T-helper 2 cell treated with Interferon-gamma antibody and Interleukin-4, amounts not matched to agents 5 μg/mL and 100 μg/mL, for 36 hours (primary cell): ENCODE measurements around the gene UTRN.
A peak's percentile ranks its signal among the peaks of the same experiment; 100 is the strongest.

Experiments
- DNase-seq: peaks from one replicate; pipeline ENCODE4 v3.0.0; 2021; ENCODE audit warnings: low spot score
- H3K27ac Mint-ChIP-seq: one replicate; pipeline ENCODE4 v1.8.0; 2021; ENCODE audit warnings: mild to moderate bottlenecking, mixed read lengths
- H3K27me3 Mint-ChIP-seq: one replicate; pipeline ENCODE4 v1.8.0; 2021; ENCODE audit warnings: low read depth, mixed read lengths
- H3K36me3 Mint-ChIP-seq: one replicate; pipeline ENCODE4 v1.8.0; 2021; ENCODE audit warnings: low read depth, mixed read lengths
- H3K4me1 Mint-ChIP-seq: one replicate; pipeline ENCODE4 v1.8.0; 2021; ENCODE audit warnings: low read depth, mixed read lengths
- H3K4me3 Mint-ChIP-seq: one replicate; pipeline ENCODE4 v1.8.0; 2022; ENCODE audit warnings: mild to moderate bottlenecking, moderate library complexity, mixed read lengths
- H3K9me3 Mint-ChIP-seq: one replicate; pipeline ENCODE4 v1.8.0; 2021; ENCODE audit warnings: mixed read lengths

UTRN gene

GRCh38 chr6:144292372-144292771 is 7.2 kb downstream of the UTRN start:
- no peak overlapping the region for H3K4me3 Mint-ChIP-seq
- peaks cover 15% of the 10 kb centered on the region for H3K27me3 Mint-ChIP-seq
- H3K9me3 Mint-ChIP-seq, result peaks cover 13% of the 10 kb centered on the region
- no peak overlapping the region for H3K27ac Mint-ChIP-seq
- peaks cover 28% of the 10 kb centered on the region for H3K36me3 Mint-ChIP-seq
- no peak for DNase-seq
- H3K4me1 Mint-ChIP-seq, result peaks cover 7% of the 10 kb centered on the region

GRCh38 chr6:144294016-144294415 is 8.9 kb downstream of the UTRN start:
- Mint-ChIP-seq H3K27ac (no peak overlapping the region), H3K27me3 (peaks cover 7% of the 10 kb centered on the region), H3K4me3 (no peak overlapping the region), H3K9me3 (peaks cover 22% of the 10 kb centered on the region), H3K4me1 (peaks cover 13% of the 10 kb centered on the region), H3K36me3 (peaks cover 38% of the 10 kb centered on the region)
- no peak for DNase-seq

- H3K36me3 Mint-ChIP-seq, result peaks cover 36% of the 10 kb centered on the region
- H3K4me3 Mint-ChIP-seq, result no peak overlapping the region
- peaks cover 22% of the 10 kb centered on the region for H3K9me3 Mint-ChIP-seq
These were observed 10.1 kb downstream of the UTRN start for GRCh38 chr6:144295211-144295610.

GRCh38 chr6:144295981-144296767 is 11.0 kb downstream of the UTRN start:
- no peak overlapping the region for H3K27ac Mint-ChIP-seq
- no peak overlapping the region for H3K4me3 Mint-ChIP-seq
- DNase-seq, result no peak
- H3K4me1 Mint-ChIP-seq, result peaks cover 11% of the 10 kb centered on the region
- peaks cover 22% of the 10 kb centered on the region for H3K9me3 Mint-ChIP-seq
- H3K27me3 Mint-ChIP-seq, result peaks cover under 1% of the 10 kb centered on the region
- peaks cover 36% of the 10 kb centered on the region for H3K36me3 Mint-ChIP-seq

More at GRCh38 chr6:144295211-144295610, 10.1 kb downstream of the UTRN start:
- DNase-seq, result no peak
- Mint-ChIP-seq H3K27ac (no peak overlapping the region), H3K4me1 (peaks cover 13% of the 10 kb centered on the region), H3K27me3 (peaks cover 5% of the 10 kb centered on the region)

GRCh38 chr6:144296973-144297372 is 11.8 kb downstream of the UTRN start:
- peaks cover 22% of the 10 kb centered on the region for H3K9me3 Mint-ChIP-seq
- H3K27ac Mint-ChIP-seq, result no peak overlapping the region
- H3K4me1 Mint-ChIP-seq, result peaks cover 12% of the 10 kb centered on the region
- H3K27me3 Mint-ChIP-seq, result peaks cover 2% of the 10 kb centered on the region
- H3K4me3 Mint-ChIP-seq, result no peak overlapping the region
- no peak for DNase-seq
- H3K36me3 Mint-ChIP-seq, result peaks cover 35% of the 10 kb centered on the region

GRCh38 chr6:144297511-144298100 is 12.5 kb downstream of the UTRN start:
- H3K4me1 Mint-ChIP-seq, result peaks cover 14% of the 10 kb centered on the region
- no peak overlapping the region for H3K4me3 Mint-ChIP-seq
- no peak overlapping the region for H3K27ac Mint-ChIP-seq

GRCh38 chr6:144298194-144298593 is 13.1 kb downstream of the UTRN start:
- H3K36me3 Mint-ChIP-seq, result peaks cover 31% of the 10 kb centered on the region
- H3K27ac Mint-ChIP-seq, result no peak overlapping the region
- DNase-seq, result no peak
- H3K9me3 Mint-ChIP-seq, result peaks cover 22% of the 10 kb centered on the region
- peaks cover 10% of the 10 kb centered on the region for H3K27me3 Mint-ChIP-seq
- no peak overlapping the region for H3K4me3 Mint-ChIP-seq
- H3K4me1 Mint-ChIP-seq, result peaks cover 19% of the 10 kb centered on the region

More at GRCh38 chr6:144297511-144298100, 12.5 kb downstream of the UTRN start:
- Mint-ChIP-seq H3K27me3 (peaks cover 6% of the 10 kb centered on the region), H3K36me3 (peaks cover 31% of the 10 kb centered on the region), H3K9me3 (peaks cover 22% of the 10 kb centered on the region)
- no peak for DNase-seq

GRCh38 chr6:144298916-144299315 is 13.8 kb downstream of the UTRN start:
- H3K27ac Mint-ChIP-seq, result no peak overlapping the region
- peaks cover 19% of the 10 kb centered on the region for H3K4me1 Mint-ChIP-seq
- H3K27me3 Mint-ChIP-seq, result peaks cover 10% of the 10 kb centered on the region
- H3K9me3 Mint-ChIP-seq, result peaks cover 22% of the 10 kb centered on the region
- no peak overlapping the region for H3K4me3 Mint-ChIP-seq
- no peak for DNase-seq
- H3K36me3 Mint-ChIP-seq, result peaks cover 31% of the 10 kb centered on the region

GRCh38 chr6:144302701-144303372 is 17.7 kb downstream of the UTRN start:
- peaks cover 4% of the 10 kb centered on the region for H3K9me3 Mint-ChIP-seq
- peaks cover 10% of the 10 kb centered on the region for H3K27me3 Mint-ChIP-seq
- no peak overlapping the region for H3K4me3 Mint-ChIP-seq
- DNase-seq, result no peak
- peaks cover 16% of the 10 kb centered on the region for H3K36me3 Mint-ChIP-seq
- H3K4me1 Mint-ChIP-seq, result peaks cover 30% of the 10 kb centered on the region
- peak overlapping the region; percentile 5 for H3K27ac Mint-ChIP-seq

GRCh38 chr6:144304223-144304848 is 19.2 kb downstream of the UTRN start:
- peaks cover 10% of the 10 kb centered on the region for H3K27me3 Mint-ChIP-seq
- no peak overlapping the region for H3K27ac Mint-ChIP-seq
- DNase-seq, result no peak
- peaks cover 23% of the 10 kb centered on the region for H3K36me3 Mint-ChIP-seq
- H3K4me3 Mint-ChIP-seq, result peak overlapping the region; percentile 1
- H3K4me1 Mint-ChIP-seq, result peaks cover 33% of the 10 kb centered on the region
- H3K9me3 Mint-ChIP-seq, result no peaks in the 10 kb centered on the region

- peaks cover 41% of the 10 kb centered on the region for H3K4me1 Mint-ChIP-seq
- H3K27me3 Mint-ChIP-seq, result peaks cover 10% of the 10 kb centered on the region
- H3K36me3 Mint-ChIP-seq, result peaks cover 26% of the 10 kb centered on the region
- H3K4me3 Mint-ChIP-seq, result peak overlapping the region; percentile 77
- H3K27ac Mint-ChIP-seq, result peak overlapping the region; percentile 85
- no peaks in the 10 kb centered on the region for H3K9me3 Mint-ChIP-seq
- DNase-seq, result no peak
These were observed 20.4 kb downstream of the UTRN start for GRCh38 chr6:144305567-144305966.

- Mint-ChIP-seq H3K4me1 (peaks cover 46% of the 10 kb centered on the region), H3K27ac (peak overlapping the region; percentile 85), H3K9me3 (no peaks in the 10 kb centered on the region), H3K4me3 (peak overlapping the region; percentile 77), H3K36me3 (peaks cover 26% of the 10 kb centered on the region), H3K27me3 (peaks cover 10% of the 10 kb centered on the region)
- DNase-seq, result peak; percentile 36
These were observed 20.9 kb downstream of the UTRN start for GRCh38 chr6:144305985-144306384.

- Mint-ChIP-seq H3K27me3 (peaks cover 1% of the 10 kb centered on the region), H3K36me3 (peaks cover 24% of the 10 kb centered on the region), H3K4me1 (peaks cover 44% of the 10 kb centered on the region), H3K4me3 (no peak overlapping the region), H3K9me3 (no peaks in the 10 kb centered on the region), H3K27ac (peak overlapping the region; percentile 8)
- no peak for DNase-seq
These were observed 22.7 kb downstream of the UTRN start for GRCh38 chr6:144307880-144308279.

- H3K4me3 Mint-ChIP-seq, result peak overlapping the region; percentile 64
- peak overlapping the region; percentile 40 for H3K27ac Mint-ChIP-seq
- no peaks in the 10 kb centered on the region for H3K9me3 Mint-ChIP-seq
- peak; percentile 68 for DNase-seq
- H3K27me3 Mint-ChIP-seq, result no peaks in the 10 kb centered on the region
- H3K36me3 Mint-ChIP-seq, result peaks cover 21% of the 10 kb centered on the region
- H3K4me1 Mint-ChIP-seq, result peaks cover 36% of the 10 kb centered on the region
These were observed 25.6 kb downstream of the UTRN start for GRCh38 chr6:144310765-144311164.
